Motor neuron (in vitro differentiated cells): ENCODE measurements around the gene DDX19B. TPM values are rescaled to one million over a fixed set of nuclear protein-coding genes. Genes with fewer than 3 reads are reported as not detected.
"Not testable (repeated sequence)": the region's sequence is repeated elsewhere in the genome, so short reads cannot be mapped to it uniquely, and the experiment has no call there.

ENCODE experiments used
- ATAC-seq, 8 experiments: fragments of 200-7000 bp; cut with Tn5 transposase; replicated peaks in 6 of 8; 2 replicates each; pipeline ENCODE4 v1.8.0; 2021; ENCODE audit warnings: mild to moderate bottlenecking in 8 of 8, moderate library complexity in 8 of 8
- H3K27ac ChIP-seq, 2 donors: fragments of 250-450 bp; sonication (Bioruptor Pico); 2 replicates each; pipeline ENCODE4 v1.9.0; 2021; ENCODE audit warnings: antibody characterized with exemption in 2 of 2, mild to moderate bottlenecking in 2 of 2, moderate library complexity in 1 of 2
- H3K4me1 ChIP-seq, 2 donors: fragments of 250-450 bp; sonication (Bioruptor Pico); replicated peaks in 1 of 2; 2 replicates each; pipeline ENCODE4 v1.6.1; 2021; ENCODE audit warnings: antibody characterized with exemption in 2 of 2, mild to moderate bottlenecking in 2 of 2, moderate library complexity in 1 of 2
- H3K4me3 ChIP-seq, 5 donors: fragments of 250-450 bp; sonication (Bioruptor Pico); 2 replicates each; pipeline ENCODE4 v1.9.0; 2021; ENCODE audit warnings: antibody characterized with exemption in 5 of 5, mild to moderate bottlenecking in 5 of 5, moderate library complexity in 4 of 5
- WGBS, 10 experiments: fragments of 450-650 bp; shearing (Covaris generic); methylation state at CpG; one replicate each; pipeline ENCODE4 v1.0.0; 2022; 5-methylcytosine and 5-hydroxymethylcytosine counted together
- in situ Hi-C, 9 experiments: fragments of 400-800 bp; cut with MboI; loops; one replicate each; pipeline ENCODE4 v1.15.0; 2021; ENCODE audit warnings: low sequenced_read_pairs in 9 of 9, low pct_unique_long_range_greater_than_20kb in 2 of 9; ENCODE audit not compliant: unreplicated experiment in 9 of 9
- total RNA-seq, 8 experiments: library from RNA; unstranded; fragments of 300-600 nt; gene quantifications; 2 replicates each; pipeline versions ENCODE4 v1.2.3 to v1.2.4, GENCODE V29; 2022

DDX19B gene
- total RNA-seq, 8 experiments from 2014 or later, result 18.8 to 37.4 (median 29.5) TPM

DNA sequence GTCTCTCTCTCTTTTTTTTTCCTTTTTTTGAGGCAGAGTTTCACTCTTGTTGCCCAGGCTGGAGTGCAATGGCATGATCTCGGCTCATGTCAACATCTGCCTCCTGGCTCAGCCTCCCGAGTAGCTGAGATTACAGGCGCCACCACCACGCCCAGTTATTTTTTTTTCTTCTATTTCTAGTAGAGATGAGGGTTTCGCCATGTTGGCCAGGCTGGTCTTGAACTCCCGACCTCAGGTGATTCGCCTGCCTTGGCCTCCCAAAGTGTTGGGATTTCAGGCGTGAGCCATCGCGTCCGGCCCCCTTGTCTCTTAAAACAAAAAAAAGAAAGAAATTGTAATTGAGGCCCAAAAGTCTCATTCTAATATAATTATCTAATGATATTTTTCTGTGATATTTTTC lies 6.8 kb upstream of the DDX19B start:
- in situ Hi-C loops, ATAC-seq, H3K4me3 ChIP-seq, H3K27ac ChIP-seq: not testable (repeated sequence)
- 90 to 100% (median 95%) methylated on average over 1 to 11 of the region's 11 CpGs; no CpG with 5 or more reads in 1 of the 10 experiments for WGBS, 10 experiments
- peaks cover 11 to 15% of the 10 kb centered on the region in 2 donors for H3K4me1 ChIP-seq

DNA sequence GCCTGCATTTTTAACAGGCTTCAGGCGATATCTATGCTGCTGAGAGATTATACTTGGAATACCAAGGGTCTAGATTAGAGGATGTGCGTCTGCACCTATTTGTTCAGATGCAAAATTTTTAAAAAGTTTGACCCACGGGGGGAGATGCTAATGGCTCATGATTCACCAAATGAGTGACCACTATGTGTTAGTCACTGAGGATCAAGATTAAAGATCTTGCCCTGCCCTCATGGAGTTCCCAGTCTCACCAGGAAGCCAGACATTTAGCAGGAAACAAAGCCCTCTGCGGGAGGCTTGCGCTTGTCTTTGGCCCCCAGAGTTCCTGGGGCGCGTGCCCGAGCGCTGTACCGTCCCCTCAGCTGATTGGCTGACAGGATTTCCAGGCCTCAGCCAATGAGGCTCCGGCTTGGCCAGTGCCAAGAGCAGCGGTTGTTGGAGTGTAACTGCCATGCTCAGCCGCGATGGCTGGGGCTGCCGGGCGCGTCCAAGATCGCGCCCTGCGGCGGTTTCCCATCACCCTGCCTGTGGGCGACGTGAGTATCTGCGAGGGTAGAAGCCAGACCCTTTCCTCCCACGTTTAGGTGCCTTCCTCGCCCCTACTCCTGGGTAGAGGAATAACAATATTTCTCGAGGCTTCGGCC lies 4.5 kb upstream of the DDX19B start:
- Histone ChIP-seq H3K4me3 (no peak overlapping the region), H3K27ac (no peak overlapping the region), H3K4me1 (peaks cover 13% of the 10 kb centered on the region in 2 donors)
- ATAC-seq, result no peak
- in situ Hi-C loops, result no loop called here
- 91 to 100% (median 97%) methylated on average over 2 to 20 of the region's 28 CpGs; no CpG with 5 or more reads in 5 of the 10 experiments for WGBS, 10 experiments

DNA sequence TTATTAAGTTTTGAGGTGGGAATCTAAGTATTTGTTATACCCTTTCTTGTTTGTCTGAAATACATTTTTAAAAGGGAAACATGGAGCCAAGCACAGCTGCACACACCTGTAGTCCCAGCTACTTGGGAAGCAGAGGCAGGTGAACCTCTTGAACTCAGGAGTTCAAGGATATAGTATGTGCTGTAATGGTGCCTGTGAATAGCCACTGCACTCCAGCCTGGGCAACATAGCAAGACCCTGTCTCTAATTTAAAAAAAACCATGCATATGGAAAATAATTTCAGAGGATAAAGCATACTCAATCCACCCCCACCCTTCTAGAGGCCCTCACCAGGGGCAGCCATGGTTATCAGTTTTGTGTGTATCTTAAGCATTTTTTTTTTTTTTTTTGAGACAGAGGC lies 3.4 kb upstream of the DDX19B start:
- in situ Hi-C loops, result no loop called here
- Histone ChIP-seq H3K4me3 (no peak overlapping the region), H3K27ac (no peak overlapping the region), H3K4me1 (peaks cover 11% of the 10 kb centered on the region in 2 donors)
- no peak for ATAC-seq

DNA sequence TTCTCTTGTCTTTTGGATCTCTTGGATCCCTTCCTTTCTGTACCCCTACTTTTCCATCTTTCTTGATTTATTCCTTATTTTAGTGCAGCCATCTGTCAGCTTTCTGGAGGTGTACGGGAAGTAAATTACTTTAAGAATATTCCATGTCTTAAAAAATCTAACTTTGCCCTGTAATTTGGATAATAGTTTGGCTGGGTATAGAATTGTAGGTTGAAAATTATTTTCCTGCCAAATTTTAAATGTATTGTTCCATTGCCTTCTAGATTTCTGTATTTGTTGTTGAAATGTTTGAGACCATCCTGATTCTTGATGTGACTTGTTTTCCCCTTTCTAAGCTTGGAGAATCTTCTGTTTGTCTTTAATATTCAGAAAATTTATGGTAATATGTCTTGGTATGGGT lies 2.1 kb downstream of the DDX19B start:
- in situ Hi-C loops, result no loop called here
- 83 to 100% (median 100%) methylated on average over 1 of the region's 1 CpG; no CpG with 5 or more reads in 1 of the 10 experiments for WGBS, 10 experiments
- H3K4me3 ChIP-seq, result no peak overlapping the region
- peaks cover 11% of the 10 kb centered on the region in 2 donors for H3K4me1 ChIP-seq
- ATAC-seq, result no peak
- no peak overlapping the region for H3K27ac ChIP-seq

DNA sequence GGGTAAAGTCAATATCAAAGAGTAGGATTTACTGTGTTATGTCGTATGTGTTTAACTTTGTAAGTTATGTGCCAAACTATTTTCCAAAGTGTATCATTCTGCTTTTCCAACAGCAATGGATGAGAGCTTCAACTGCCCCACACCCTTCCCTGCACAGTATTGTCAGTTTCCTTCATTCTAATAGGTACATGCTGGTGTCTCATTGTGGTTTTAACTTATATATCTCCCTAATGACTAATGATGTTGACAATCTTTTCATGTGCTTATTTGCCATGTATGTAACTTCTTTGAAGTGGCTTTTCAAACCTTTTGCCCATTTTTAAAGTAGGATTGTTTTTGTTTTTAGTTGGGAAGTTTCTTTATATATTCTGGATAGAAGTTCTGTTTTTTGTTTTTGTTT lies 3.8 kb downstream of the DDX19B start:
- in situ Hi-C loops, result no loop called here
- 29 to 100% (median 100%) methylated on average over 1 of the region's 1 CpG; no CpG with 5 or more reads in 3 of the 10 experiments for WGBS, 10 experiments
- Histone ChIP-seq H3K27ac (no peak overlapping the region), H3K4me1 (peaks cover 11% of the 10 kb centered on the region in 2 donors), H3K4me3 (no peak overlapping the region)
- no peak for ATAC-seq

DNA sequence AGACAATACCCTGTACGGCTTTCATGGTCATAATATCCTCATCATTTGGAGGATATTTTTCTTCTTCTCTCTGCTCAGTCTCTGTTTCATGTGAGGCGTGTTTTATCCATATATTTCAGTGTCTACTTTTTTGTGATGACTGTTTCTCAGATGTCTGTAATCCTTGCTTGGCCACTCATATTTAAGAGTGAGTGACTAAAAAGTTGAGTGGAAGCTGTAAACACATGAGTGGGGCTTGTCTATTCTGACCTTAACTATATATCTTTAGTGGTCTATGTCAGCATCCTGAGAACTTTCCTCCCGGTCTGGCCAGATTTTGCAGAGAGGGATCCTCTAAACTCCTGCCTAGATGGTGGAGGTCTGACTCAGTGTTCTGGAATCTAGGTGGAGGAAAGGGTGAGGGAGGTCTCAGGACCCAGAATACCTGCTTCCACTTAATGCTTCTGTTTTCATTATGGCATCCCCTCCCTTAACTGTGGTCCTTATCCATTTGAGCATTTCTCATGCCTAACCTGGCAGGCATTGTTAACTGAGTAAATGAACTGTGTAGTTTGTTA lies 6.0 kb downstream of the DDX19B start:
- in situ Hi-C loops, result no loop called here
- H3K4me3 ChIP-seq, result no peak overlapping the region
- WGBS, 10 experiments, result 73 to 100% (median 87%) methylated on average over 1 to 3 of the region's 3 CpGs; no CpG with 5 or more reads in 1 of the 10 experiments
- no peak for ATAC-seq
- no peak overlapping the region for H3K27ac ChIP-seq
- H3K4me1 ChIP-seq, result peaks cover 3 to 4% of the 10 kb centered on the region in 2 donors

DNA sequence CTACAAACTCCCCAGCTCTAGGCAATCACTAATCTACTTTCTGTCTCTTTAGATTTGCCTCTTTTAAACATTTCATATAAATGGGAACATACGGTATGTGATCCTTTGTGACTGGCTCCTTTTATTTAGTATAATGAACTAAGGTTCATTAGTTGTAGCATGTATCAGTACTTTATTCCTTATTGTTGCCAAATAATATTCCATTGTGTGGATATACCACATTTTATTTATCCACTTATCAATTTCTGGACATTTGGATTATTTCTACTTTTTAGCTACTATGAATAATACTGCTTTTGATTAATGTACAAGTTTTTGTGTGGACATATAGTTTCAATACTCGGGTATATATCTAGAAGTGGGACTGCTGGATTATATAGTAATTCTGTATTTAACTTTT lies 7.9 kb downstream of the DDX19B start:
- in situ Hi-C loops, result no loop called here
- ATAC-seq, result no peak
- Histone ChIP-seq H3K27ac (no peak overlapping the region), H3K4me3 (no peak overlapping the region), H3K4me1 (no peaks in the 10 kb centered on the region)
- 46 to 100% (median 100%) methylated on average over 1 to 2 of the region's 2 CpGs for WGBS, 10 experiments

DNA sequence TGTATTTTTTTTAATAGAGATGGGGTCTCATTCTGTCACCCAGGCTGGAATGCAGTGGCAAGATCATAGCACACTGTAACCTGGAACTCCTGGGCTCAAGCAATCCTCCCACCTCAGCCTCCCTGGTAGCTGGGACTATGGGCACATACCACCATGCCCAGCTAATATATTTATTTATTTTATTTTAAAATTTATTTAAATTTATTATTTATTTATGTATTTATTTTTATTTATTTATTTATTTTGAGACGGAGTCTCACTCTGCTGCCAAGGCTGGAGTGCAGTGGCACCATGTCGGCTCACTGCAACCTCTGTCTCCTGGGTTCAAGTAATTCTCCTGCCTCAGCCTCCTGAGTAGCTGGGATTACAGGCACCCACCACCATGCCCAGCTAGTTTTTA lies 8.7 kb downstream of the DDX19B start:
- in situ Hi-C loops, H3K4me1 ChIP-seq, H3K27ac ChIP-seq, H3K4me3 ChIP-seq, ATAC-seq: not testable (repeated sequence)
- 50 to 100% (median 100%) methylated on average over 1 to 2 of the region's 2 CpGs; no CpG with 5 or more reads in 1 of the 10 experiments for WGBS, 10 experiments

DNA sequence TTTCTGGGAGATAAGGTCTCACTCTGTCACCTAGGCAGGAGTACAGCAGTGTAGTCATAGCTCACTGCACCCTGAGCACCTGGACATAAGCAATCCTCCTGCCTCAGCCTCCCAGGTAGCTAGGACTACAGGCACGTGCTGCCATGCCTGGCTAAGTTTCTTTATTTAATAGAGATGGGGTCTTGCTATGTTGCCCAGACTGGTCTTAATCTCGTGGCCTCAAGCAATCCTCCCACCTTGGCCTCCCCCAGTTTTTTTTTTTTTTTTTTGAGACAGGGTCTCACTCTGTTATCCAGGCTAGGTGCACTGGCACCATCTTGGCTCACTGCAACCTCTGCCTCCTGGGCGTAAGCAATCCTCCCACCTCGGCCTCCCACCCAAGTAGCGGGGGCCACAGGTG lies 21.1 kb downstream of the DDX19B start:
- ATAC-seq, result no peak
- in situ Hi-C loops, result no loop called here
- Histone ChIP-seq H3K27ac (no peak overlapping the region), H3K4me3 (no peak overlapping the region), H3K4me1 (no peaks in the 10 kb centered on the region)
- 57 to 100% (median 94%) methylated on average over 1 to 5 of the region's 5 CpGs; no CpG with 5 or more reads in 1 of the 10 experiments for WGBS, 10 experiments

DNA sequence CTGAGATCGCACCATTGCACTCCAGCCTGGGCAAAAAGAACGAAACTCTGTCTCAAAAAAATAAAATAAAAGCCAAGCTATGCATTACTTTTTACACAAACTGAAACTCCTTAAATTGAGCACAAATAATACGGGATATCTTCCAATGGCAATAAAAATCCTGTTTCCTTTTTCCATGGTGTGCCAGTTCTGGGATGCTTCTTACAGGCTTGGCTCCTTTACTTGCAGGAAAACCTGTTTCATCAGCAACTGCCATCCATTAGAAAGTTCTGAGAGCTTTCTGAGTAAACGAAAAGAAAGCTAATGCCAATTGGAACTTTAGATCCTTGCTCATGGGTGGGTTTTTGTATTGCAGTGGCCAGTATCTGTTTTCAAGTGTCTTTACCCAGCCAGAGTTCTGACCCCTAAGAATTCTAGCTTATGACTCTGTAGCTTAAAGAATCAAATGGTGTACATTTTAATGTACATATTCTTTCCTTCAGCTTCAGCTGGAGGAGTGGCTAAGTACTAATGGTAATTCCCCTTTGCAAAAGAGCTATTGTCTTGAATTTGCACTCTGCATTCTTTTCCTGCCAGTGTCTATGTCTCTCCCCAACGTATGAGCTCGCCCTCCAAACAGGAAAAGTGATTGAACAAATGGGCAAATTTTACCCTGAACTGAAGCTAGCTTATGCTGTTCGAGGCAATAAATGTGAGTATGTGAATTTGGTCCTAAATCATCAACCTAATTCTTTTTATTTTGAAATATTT lies 26.2 kb downstream of the DDX19B start:
- WGBS, 10 experiments, result 66 to 100% (median 84%) methylated on average over 1 to 6 of the region's 7 CpGs
- H3K27ac ChIP-seq, result no peak overlapping the region
- no peaks in the 10 kb centered on the region for H3K4me1 ChIP-seq
- in situ Hi-C loops, result loop anchor here in 1 of 9 experiments (25.0 kb wide), 1 partner anchor 337 kb away; no protein-coding TSS in a partner anchor
- peak in 3 of 8 experiments; percentile 50 to 85 (median 63) for ATAC-seq
- H3K4me3 ChIP-seq, result no peak overlapping the region

DNA sequence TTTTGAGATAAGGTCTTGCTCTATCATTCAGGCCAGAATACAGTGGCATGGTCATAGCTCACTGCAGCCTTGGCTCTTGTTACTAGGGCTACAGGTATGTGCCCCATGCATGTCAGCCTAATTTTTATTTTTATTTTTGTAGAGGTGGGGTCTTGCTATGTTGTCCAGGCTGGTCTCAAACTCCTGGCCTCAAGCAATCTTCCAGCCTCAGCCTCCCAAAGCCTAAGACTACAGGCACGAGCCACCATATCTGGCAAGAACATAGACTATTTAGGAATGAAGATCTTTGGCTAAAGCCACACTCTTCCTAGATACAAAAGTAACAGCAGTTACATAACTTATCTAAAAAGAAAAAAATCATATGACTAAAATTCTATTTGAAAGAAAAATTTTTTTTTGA lies 32.1 kb downstream of the DDX19B start:
- no peak overlapping the region for H3K4me3 ChIP-seq
- WGBS, 10 experiments, result 80 to 100% (median 92%) methylated on average over 1 of the region's 1 CpG; no CpG with 5 or more reads in 6 of the 10 experiments
- H3K4me1 ChIP-seq, result no peaks in the 10 kb centered on the region
- ATAC-seq, result no peak
- no peak overlapping the region for H3K27ac ChIP-seq
- in situ Hi-C loops, result loop anchor here in 1 of 9 experiments (25.0 kb wide), 1 partner anchor 331 kb away; no protein-coding TSS in a partner anchor

DNA sequence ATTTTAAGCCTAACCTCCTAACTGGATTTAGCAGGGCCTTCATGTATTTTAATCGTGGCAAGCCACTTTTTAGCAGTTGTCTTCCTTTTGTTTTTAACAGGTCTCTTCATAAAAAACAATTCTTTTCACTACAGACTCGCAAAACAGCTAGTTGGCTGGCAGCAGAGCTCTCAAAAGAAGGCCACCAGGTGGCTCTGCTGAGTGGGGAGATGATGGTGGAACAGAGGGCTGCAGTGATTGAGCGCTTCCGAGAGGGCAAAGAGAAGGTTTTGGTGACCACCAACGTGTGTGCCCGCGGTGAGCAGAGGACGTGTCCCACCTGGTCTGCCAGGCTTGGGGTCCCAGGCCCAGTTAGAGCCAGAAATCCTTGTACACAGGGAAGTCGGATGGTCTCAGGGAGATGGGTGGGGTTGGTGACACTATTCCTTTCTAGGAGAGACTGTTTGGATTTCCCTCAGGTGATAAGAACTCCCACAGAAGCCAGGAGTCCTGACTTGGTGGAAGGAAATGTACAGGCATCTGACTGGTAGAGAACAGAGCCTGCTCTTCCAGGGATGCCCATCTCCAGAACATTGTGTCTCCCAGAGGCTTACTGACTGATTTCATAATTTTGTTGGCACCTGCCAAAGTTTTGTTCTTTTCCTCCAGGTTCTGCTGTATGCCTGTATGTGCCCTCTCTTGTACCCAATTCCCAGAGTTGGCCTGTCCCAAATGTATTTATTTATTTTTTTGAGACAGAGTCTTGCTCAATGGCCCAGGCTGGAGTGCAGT lies 32.8 kb downstream of the DDX19B start:
- 18 to 71% (median 33%) methylated on average over 1 to 6 of the region's 9 CpGs; no CpG with 5 or more reads in 3 of the 10 experiments for WGBS, 10 experiments

More for the DNA sequence above, 32.8 kb downstream of the DDX19B start:
- peak in 6 of 8 experiments; percentile 35 to 87 (median 65) for ATAC-seq
- in situ Hi-C loops, result loop anchor here in 1 of 9 experiments (25.0 kb wide), 1 partner anchor 331 kb away; no protein-coding TSS in a partner anchor
- H3K4me1 ChIP-seq, result no peaks in the 10 kb centered on the region
- no peak overlapping the region for H3K27ac ChIP-seq
- no peak overlapping the region for H3K4me3 ChIP-seq
